SW480 (cell line): ENCODE measurements around the gene WDR73.

Source experiments
- DNase-seq: peaks from one replicate; pipeline ENCODE4 v3.0.0-alpha.2; 2016; ENCODE audit warnings: low spot score

WDR73 gene

GRCh38 chr15:84611631-84612030 is 42.5 kb downstream of the WDR73 start:
- DNase-seq: no peak

- DNase-seq: no peak
Measured at GRCh38 chr15:84609818-84610525, 44.1 kb downstream of the WDR73 start.

GRCh38 chr15:84608707-84609284 is 45.3 kb downstream of the WDR73 start:
- DNase-seq: no peak

GRCh38 chr15:84606653-84607120 is 47.4 kb downstream of the WDR73 start:
- DNase-seq: no peak

- no peak for DNase-seq
Measured at GRCh38 chr15:84605554-84605882, 48.6 kb downstream of the WDR73 start.

GRCh38 chr15:84604826-84605553 is 49.1 kb downstream of the WDR73 start:
- no peak for DNase-seq

- DNase-seq: no peak
Measured at GRCh38 chr15:84603630-84604379, 50.3 kb downstream of the WDR73 start.

GRCh38 chr15:84601555-84601838 is 52.6 kb downstream of the WDR73 start:
- no peak for DNase-seq

GRCh38 chr15:84600687-84601554 is 53.2 kb downstream of the WDR73 start, which contains the start of gene ZSCAN2:
Gene ZSCAN2, plus strand, starts transcription at chr15:84601009. Its CDS starts 2,919 bp downstream, at chr15:84603928.
- peak; percentile 94 for DNase-seq

GRCh38 chr15:84600331-84600686 is 53.8 kb downstream of the WDR73 start:
- DNase-seq: peak; percentile 85

GRCh38 chr15:84599906-84600305 is 54.2 kb downstream of the WDR73 start:
- no peak for DNase-seq

GRCh38 chr15:84598993-84599392 is 55.1 kb downstream of the WDR73 start:
- peak; percentile 58 for DNase-seq

GRCh38 chr15:84598250-84598649 is 55.8 kb downstream of the WDR73 start:
- DNase-seq: no peak

- no peak for DNase-seq
Measured at GRCh38 chr15:84597296-84597695, 56.8 kb downstream of the WDR73 start.

- no peak for DNase-seq
Measured at GRCh38 chr15:84595660-84596059, 58.4 kb downstream of the WDR73 start.

- DNase-seq: no peak
Measured at GRCh38 chr15:84594617-84595290, 59.3 kb downstream of the WDR73 start.

GRCh38 chr15:84591815-84592214 is 62.3 kb downstream of the WDR73 start:
- DNase-seq: no peak

- no peak for DNase-seq
Measured at GRCh38 chr15:84590406-84590805, 63.7 kb downstream of the WDR73 start.
